GM18498 (cell line): Measurements from ENCODE around the gene DSPP.

Experiments used
- ATAC-seq: cut with Tn5 transposase; IDR thresholded peaks from one replicate; pipeline ENCODE4 v1.9.1; 2021; ENCODE audit warnings: mild to moderate bottlenecking, moderate library complexity; ENCODE audit not compliant: unreplicated experiment

Gene DSPP

GRCh38 chr4:87624698-87625097, 16.4 kb downstream of the DSPP start:
- ATAC-seq = no peak

GRCh38 chr4:87631668-87632067, 23.3 kb downstream of the DSPP start:
- ATAC-seq = no peak

GRCh38 chr4:87632469-87632868, 24.1 kb downstream of the DSPP start:
- no peak for ATAC-seq

GRCh38 chr4:87633243-87633642, 24.9 kb downstream of the DSPP start:
- no peak for ATAC-seq

GRCh38 chr4:87644286-87644685, 36.0 kb downstream of the DSPP start:
- ATAC-seq = no peak

GRCh38 chr4:87649980-87650379, 41.7 kb downstream of the DSPP start, which contains the start of gene DMP1:
Gene DMP1, plus strand, starts transcription at chr4:87650280. Its CDS starts 6,213 bp downstream, at chr4:87656493.
- ATAC-seq = no peak

GRCh38 chr4:87650938-87651337, 42.6 kb downstream of the DSPP start:
- ATAC-seq = no peak

- no peak for ATAC-seq
Measured at GRCh38 chr4:87651941-87652340, 43.6 kb downstream of the DSPP start.

- no peak for ATAC-seq
Measured at GRCh38 chr4:87654487-87655044, 46.2 kb downstream of the DSPP start.

GRCh38 chr4:87657525-87657924, 49.2 kb downstream of the DSPP start:
- no peak for ATAC-seq

GRCh38 chr4:87659247-87659931, 51.1 kb downstream of the DSPP start:
- ATAC-seq = no peak

- no peak for ATAC-seq
Measured at GRCh38 chr4:87662871-87663270, 54.5 kb downstream of the DSPP start.
